Lower leg skin (tissue), 4 donors: Measurements from ENCODE around the gene DOCK10. TPM values are rescaled to one million over a fixed set of nuclear protein-coding genes. Genes with fewer than 3 reads are reported as not detected.

Source experiments
- DNase-seq, 2 donors: peaks; one replicate each; pipeline ENCODE4 v3.0.0-alpha.2; 2019; ENCODE audit warnings: low spot score in 2 of 2
- H3K4me3 ChIP-seq: fragments of 200-600 bp; sonication (generic); 2 replicates; pipeline ENCODE4 v1.5.1; 2017; ENCODE audit warnings: mild to moderate bottlenecking, low read depth; ENCODE audit not compliant: poor library complexity, severe bottlenecking
- POLR2A ChIP-seq, 2 donors: fragments of 450-650 bp; IDR thresholded peaks; one replicate each; pipeline ENCODE4 v1.6.1; 2016 to 2017; ENCODE audit warnings: antibody characterized with exemption in 2 of 2, mild to moderate bottlenecking in 1 of 2, moderate library complexity in 1 of 2
- WGBS, 2 donors: methylation state at CpG; one replicate each; pipeline ENCODE4 v1.1.5; 2018; 5-methylcytosine and 5-hydroxymethylcytosine counted together
- intact Hi-C: fragments of 100-400 bp; cut with DNase I; formaldehyde crosslinking; loops from one replicate; pipeline ENCODE4 v1.15.0; 2023; ENCODE audit warnings: low total_unique reads
- total RNA-seq, 4 donors: library from RNA; depleted of rRNA; stranded (reverse); fragments of >200 nt; gene quantifications; one replicate each; pipeline ENCODE4 v1.1.0, GENCODE V29; 2016
- TF ChIP-seq, protein P1 (sequence below), 3 donors: fragments of 450-650 bp; IDR thresholded peaks; one replicate each; pipeline ENCODE4 v1.5.1; 2016; ENCODE audit warnings: antibody characterized with exemption in 3 of 3, mild to moderate bottlenecking in 3 of 3, moderate library complexity in 2 of 3

DOCK10 gene
- total RNA-seq, 4 donors from 2014 or later, result 6.2 to 16.5 (median 14.0) TPM

GRCh38 chr2:225002039-225002655 lies 40.1 kb downstream of the DOCK10 start:
- intact Hi-C loops, result no loop called here
- no peak for DNase-seq
- WGBS, 2 donors, result 51 to 59% methylated on average over 6 of the region's 6 CpGs
- no peak for TF ChIP-seq POLR2A (IDR thresholded peaks at IDR 0.05)
- TF ChIP-seq, protein P1, sequence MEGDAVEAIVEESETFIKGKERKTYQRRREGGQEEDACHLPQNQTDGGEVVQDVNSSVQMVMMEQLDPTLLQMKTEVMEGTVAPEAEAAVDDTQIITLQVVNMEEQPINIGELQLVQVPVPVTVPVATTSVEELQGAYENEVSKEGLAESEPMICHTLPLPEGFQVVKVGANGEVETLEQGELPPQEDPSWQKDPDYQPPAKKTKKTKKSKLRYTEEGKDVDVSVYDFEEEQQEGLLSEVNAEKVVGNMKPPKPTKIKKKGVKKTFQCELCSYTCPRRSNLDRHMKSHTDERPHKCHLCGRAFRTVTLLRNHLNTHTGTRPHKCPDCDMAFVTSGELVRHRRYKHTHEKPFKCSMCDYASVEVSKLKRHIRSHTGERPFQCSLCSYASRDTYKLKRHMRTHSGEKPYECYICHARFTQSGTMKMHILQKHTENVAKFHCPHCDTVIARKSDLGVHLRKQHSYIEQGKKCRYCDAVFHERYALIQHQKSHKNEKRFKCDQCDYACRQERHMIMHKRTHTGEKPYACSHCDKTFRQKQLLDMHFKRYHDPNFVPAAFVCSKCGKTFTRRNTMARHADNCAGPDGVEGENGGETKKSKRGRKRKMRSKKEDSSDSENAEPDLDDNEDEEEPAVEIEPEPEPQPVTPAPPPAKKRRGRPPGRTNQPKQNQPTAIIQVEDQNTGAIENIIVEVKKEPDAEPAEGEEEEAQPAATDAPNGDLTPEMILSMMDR (IDR thresholded peaks at IDR 0.05), result no peak
- no peak overlapping the region for H3K4me3 ChIP-seq

DNA sequence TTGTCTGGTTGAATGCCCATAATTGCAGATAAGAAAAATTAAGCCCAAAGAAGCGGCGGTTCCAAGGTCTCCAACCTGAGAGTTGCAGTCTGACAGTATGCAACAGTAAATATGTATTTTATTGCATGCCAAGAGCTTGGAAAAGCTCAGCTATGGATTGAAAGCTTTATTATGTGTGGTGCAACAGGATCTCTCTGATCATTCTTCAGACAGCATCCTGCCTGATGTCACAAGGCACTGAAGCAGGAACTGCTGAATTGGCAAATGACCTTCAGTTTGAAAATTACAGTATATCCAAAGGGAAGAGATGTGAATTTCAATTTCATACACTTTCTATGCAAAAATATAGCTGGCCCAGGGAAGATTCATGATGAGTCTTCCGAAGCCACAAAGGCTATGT lies 42.5 kb downstream of the DOCK10 start:
- WGBS, 2 donors, result 79 to 87% methylated on average over 3 of the region's 3 CpGs
- TF ChIP-seq, protein P1 (IDR thresholded peaks at IDR 0.05), result no peak
- no peak for TF ChIP-seq POLR2A (IDR thresholded peaks at IDR 0.05)
- no peak overlapping the region for H3K4me3 ChIP-seq
- no peak for DNase-seq
- intact Hi-C loops, result no loop called here

GRCh38 chr2:224999321-224999720 lies 42.9 kb downstream of the DOCK10 start:
- intact Hi-C loops, result no loop called here

DNA sequence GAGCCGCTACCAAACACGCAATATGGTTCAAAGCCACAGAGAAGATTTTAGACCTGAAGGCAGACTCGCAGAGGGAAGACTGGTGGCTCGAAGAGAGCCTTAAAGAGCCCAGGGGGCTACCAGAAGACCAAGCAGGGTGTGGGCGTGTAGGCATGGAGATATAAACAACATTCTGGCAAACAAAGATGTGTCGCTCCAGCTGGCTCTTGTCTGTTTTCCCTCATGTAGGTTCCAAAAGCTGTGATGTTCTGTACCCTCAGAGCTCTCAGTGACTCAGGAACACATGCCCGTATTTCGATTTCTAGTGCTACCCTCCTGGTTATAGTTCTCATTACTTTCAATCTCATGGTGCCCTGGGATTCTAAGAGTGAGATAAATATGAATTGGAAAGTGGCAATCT lies 44.5 kb downstream of the DOCK10 start:
- H3K4me3 ChIP-seq, result no peak overlapping the region
- intact Hi-C loops, result no loop called here
- no peak for DNase-seq
- TF ChIP-seq POLR2A (IDR thresholded peaks at IDR 0.05), result no peak
- TF ChIP-seq, protein P1 (IDR thresholded peaks at IDR 0.05), result no peak
- 21 to 52% methylated on average over 8 of the region's 8 CpGs for WGBS, 2 donors

More at GRCh38 chr2:224999321-224999720, 42.9 kb downstream of the DOCK10 start:
- TF ChIP-seq, protein P1 (IDR thresholded peaks at IDR 0.05), result no peak
- TF ChIP-seq POLR2A (IDR thresholded peaks at IDR 0.05), result no peak
- H3K4me3 ChIP-seq, result no peak overlapping the region
- WGBS, 2 donors, result 71 to 73% methylated on average over 1 of the region's 1 CpG
- no peak for DNase-seq

DNA sequence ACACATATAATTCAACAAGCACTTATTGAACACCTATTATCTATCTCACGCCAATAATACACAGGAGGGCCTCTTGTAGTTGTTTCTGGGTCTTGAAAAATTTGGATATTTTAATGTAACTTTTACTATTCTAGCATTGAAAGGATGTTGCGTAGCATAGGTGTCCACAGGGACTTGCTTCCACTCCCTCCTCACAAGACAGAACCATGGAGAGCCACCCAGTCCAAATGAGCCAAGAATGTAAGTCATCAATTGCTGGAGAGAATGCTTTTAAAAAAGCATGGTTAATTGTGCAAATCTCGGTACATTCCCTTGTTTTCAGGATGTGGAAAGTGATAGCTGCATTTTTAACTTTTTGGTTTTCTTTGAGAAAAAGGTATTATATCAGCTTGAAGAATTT lies 46.8 kb downstream of the DOCK10 start:
- no peak overlapping the region for H3K4me3 ChIP-seq
- TF ChIP-seq, protein P1 (IDR thresholded peaks at IDR 0.05), result no peak
- TF ChIP-seq POLR2A (IDR thresholded peaks at IDR 0.05), result no peak
- no peak for DNase-seq
- intact Hi-C loops, result no loop called here
- 95 to 96% methylated on average over 3 of the region's 3 CpGs for WGBS, 2 donors
